ENCODE data around the gene TMC3.

GRCh38 chr15:81330366-81331090 is 43.5 kb downstream of the TMC3 start:
- TF ChIP-seq DPF2 (CRISPR knock-in tag; IDR thresholded peaks at IDR 0.05; ENCODE audit: borderline replicate concordance, low read depth), result no peak
- TF ChIP-seq, protein P1, sequence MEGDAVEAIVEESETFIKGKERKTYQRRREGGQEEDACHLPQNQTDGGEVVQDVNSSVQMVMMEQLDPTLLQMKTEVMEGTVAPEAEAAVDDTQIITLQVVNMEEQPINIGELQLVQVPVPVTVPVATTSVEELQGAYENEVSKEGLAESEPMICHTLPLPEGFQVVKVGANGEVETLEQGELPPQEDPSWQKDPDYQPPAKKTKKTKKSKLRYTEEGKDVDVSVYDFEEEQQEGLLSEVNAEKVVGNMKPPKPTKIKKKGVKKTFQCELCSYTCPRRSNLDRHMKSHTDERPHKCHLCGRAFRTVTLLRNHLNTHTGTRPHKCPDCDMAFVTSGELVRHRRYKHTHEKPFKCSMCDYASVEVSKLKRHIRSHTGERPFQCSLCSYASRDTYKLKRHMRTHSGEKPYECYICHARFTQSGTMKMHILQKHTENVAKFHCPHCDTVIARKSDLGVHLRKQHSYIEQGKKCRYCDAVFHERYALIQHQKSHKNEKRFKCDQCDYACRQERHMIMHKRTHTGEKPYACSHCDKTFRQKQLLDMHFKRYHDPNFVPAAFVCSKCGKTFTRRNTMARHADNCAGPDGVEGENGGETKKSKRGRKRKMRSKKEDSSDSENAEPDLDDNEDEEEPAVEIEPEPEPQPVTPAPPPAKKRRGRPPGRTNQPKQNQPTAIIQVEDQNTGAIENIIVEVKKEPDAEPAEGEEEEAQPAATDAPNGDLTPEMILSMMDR (CRISPR knock-in tag; IDR thresholded peaks at IDR 0.05), result no peak
- no peak for TF ChIP-seq MXI1 (IDR thresholded peaks at IDR 0.05; ENCODE audit: borderline replicate concordance, low read depth, low read length)
- TF ChIP-seq MAX (IDR thresholded peaks at IDR 0.05), result no peak
- no peak for TF ChIP-seq ZNF510 (CRISPR knock-in tag; IDR thresholded peaks at IDR 0.05; ENCODE audit: low read depth)
- no peak for TF ChIP-seq MXD4 (CRISPR knock-in tag; IDR thresholded peaks at IDR 0.05)
- no peak for TF ChIP-seq GABPA (IDR thresholded peaks at IDR 0.05; ENCODE audit: low read depth, low read length)
- TF ChIP-seq GABPA (CRISPR knock-in tag; IDR thresholded peaks at IDR 0.05; ENCODE audit: low read depth), result no peak
- TF ChIP-seq TERF1 (CRISPR knock-in tag; IDR thresholded peaks at IDR 0.05), result no peak
- TF ChIP-seq ZBTB33 (CRISPR knock-in tag; IDR thresholded peaks at IDR 0.05), result no peak
- no peak for TF ChIP-seq JUND (CRISPR knock-in tag; IDR thresholded peaks at IDR 0.05)

Measured in HepG2 (cell line).